Testis (tissue), 3 donors: ENCODE data around the gene ACACA. TPM values are rescaled to one million over a fixed set of nuclear protein-coding genes. Genes with fewer than 3 reads are reported as not detected.

Experiments used
- DNase-seq: peaks from one replicate; pipeline ENCODE4 v3.0.0-alpha.2; 2019
- H3K27ac ChIP-seq, 2 donors: fragments of 200-600 bp; sonication (generic); one replicate each; pipeline ENCODE4 v1.5.1; 2019
- H3K27me3 ChIP-seq: fragments of 200-600 bp; sonication (generic); one replicate; pipeline ENCODE4 v1.5.1; 2019
- H3K36me3 ChIP-seq: fragments of 200-600 bp; sonication (generic); one replicate; pipeline ENCODE4 v1.5.1; 2017; ENCODE audit warnings: low read depth; ENCODE audit errors: missing control alignments
- H3K4me1 ChIP-seq: fragments of 200-600 bp; sonication (generic); one replicate; pipeline ENCODE4 v1.5.1; 2019
- H3K4me3 ChIP-seq, 2 donors: fragments of 200-600 bp; sonication (generic); one replicate each; pipeline ENCODE4 v1.5.1; 2017 to 2019
- H3K9me3 ChIP-seq: fragments of 200-600 bp; sonication (generic); one replicate; pipeline ENCODE4 v1.5.1; 2017
- CTCF ChIP-seq, 3 experiments: fragments of 450-650 bp in 2 of 3; fragments of 200-600 bp in 1 of 3; sonication (generic) in 1 of 3; IDR thresholded peaks; one replicate each; pipeline ENCODE4 v1.5.1; 2016 to 2019; ENCODE audit warnings: antibody characterized with exemption in 3 of 3, mild to moderate bottlenecking in 2 of 3, moderate library complexity in 1 of 3
- POLR2A ChIP-seq: fragments of 450-650 bp; IDR thresholded peaks from one replicate; pipeline ENCODE4 v1.6.1; 2017; ENCODE audit warnings: antibody characterized with exemption, mild to moderate bottlenecking, moderate library complexity
- WGBS, 2 donors: methylation state at CpG; one replicate each; pipeline ENCODE4 v1.1.5; 2018; 5-methylcytosine and 5-hydroxymethylcytosine counted together
- intact Hi-C: fragments of 100-400 bp; cut with DNase I; formaldehyde crosslinking; loops from one replicate; pipeline ENCODE4 v1.15.1; 2023; ENCODE audit warnings: low total_unique reads
- polyA plus RNA-seq: library from polyadenylated mRNA; stranded (reverse); fragments of 350-450 nt; fragmentation: Illumina TruSeq; extraction: RNeasy Lipid Tissue Mini Kit (QIAGEN cat#74804); gene quantifications from one replicate; pipeline ENCODE4 v1.2.3, GENCODE V29; 2014; ENCODE audit warnings: low read depth, low replicate concordance; ENCODE audit not compliant: insufficient read depth
- total RNA-seq, 2 donors: library from RNA; depleted of rRNA; stranded (reverse); fragments of >200 nt; gene quantifications; one replicate each; pipeline ENCODE4 v1.2.3, GENCODE V29; 2016

The ACACA gene
- total and polyA plus RNA-seq, 3 donors from 2014 or later: 43.4 to 65.0 (median 56.0) TPM

- Histone ChIP-seq H3K36me3 (no peaks in the 10 kb centered on the region), H3K4me3 (no peak overlapping the region), H3K9me3 (no peaks in the 10 kb centered on the region), H3K27me3 (no peaks in the 10 kb centered on the region), H3K4me1 (no peaks in the 10 kb centered on the region), H3K27ac (no peak overlapping the region)
- intact Hi-C loops: no loop called here
- no peak for TF ChIP-seq CTCF (IDR thresholded peaks at IDR 0.05)
- TF ChIP-seq POLR2A: no peak
- WGBS, 2 donors: 62 to 81% methylated on average over 5 of the region's 5 CpGs
- no peak for DNase-seq
These were observed 186.6 kb downstream of the ACACA start for GRCh38 chr17:37219876-37220606.

- intact Hi-C loops: no loop called here
- H3K27me3 ChIP-seq: no peaks in the 10 kb centered on the region
- 78 to 89% methylated on average over 2 of the region's 2 CpGs for WGBS, 2 donors
- no peaks in the 10 kb centered on the region for H3K36me3 ChIP-seq
- DNase-seq: no peak
- H3K4me3 ChIP-seq: no peak overlapping the region
- TF ChIP-seq POLR2A: no peak
- TF ChIP-seq CTCF (IDR thresholded peaks at IDR 0.05): no peak
- no peaks in the 10 kb centered on the region for H3K4me1 ChIP-seq
- no peaks in the 10 kb centered on the region for H3K9me3 ChIP-seq
- no peak overlapping the region for H3K27ac ChIP-seq
These were observed 187.8 kb downstream of the ACACA start for GRCh38 chr17:37218849-37219248.

- no peaks in the 10 kb centered on the region for H3K9me3 ChIP-seq
- no peak overlapping the region for H3K4me3 ChIP-seq
- DNase-seq: no peak
- H3K36me3 ChIP-seq: no peaks in the 10 kb centered on the region
- intact Hi-C loops: no loop called here
- TF ChIP-seq CTCF (IDR thresholded peaks at IDR 0.05) (no peak), POLR2A (no peak)
- 86 to 87% methylated on average over 3 of the region's 3 CpGs for WGBS, 2 donors
- no peak overlapping the region for H3K27ac ChIP-seq
- peaks cover 2% of the 10 kb centered on the region for H3K4me1 ChIP-seq
- H3K27me3 ChIP-seq: no peaks in the 10 kb centered on the region
These were observed 192.2 kb downstream of the ACACA start for GRCh38 chr17:37214416-37214815.

- DNase-seq: no peak
These were observed 192.7 kb downstream of the ACACA start for GRCh38 chr17:37213927-37214326.

More at GRCh38 chr17:37213927-37214326, 192.7 kb downstream of the ACACA start:
- intact Hi-C loops: no loop called here
- WGBS, 2 donors: 75 to 95% methylated on average over 2 of the region's 2 CpGs
- Histone ChIP-seq H3K4me1 (peaks cover 2% of the 10 kb centered on the region), H3K4me3 (no peak overlapping the region), H3K9me3 (no peaks in the 10 kb centered on the region), H3K36me3 (no peaks in the 10 kb centered on the region), H3K27ac (no peak overlapping the region), H3K27me3 (no peaks in the 10 kb centered on the region)
- no peak for TF ChIP-seq CTCF (IDR thresholded peaks at IDR 0.05)
- no peak for TF ChIP-seq POLR2A
